Fibroblast of villous mesenchyme (primary cell): Measurements from ENCODE around the gene ELAC2. TPM values are rescaled to one million over a fixed set of nuclear protein-coding genes. Genes with fewer than 3 reads are reported as not detected.

Experiments used
- DNase-seq: peaks from one replicate; pipeline ENCODE4 v3.0.0-alpha.2; 2010; ENCODE audit warnings: low read depth
- H3K4me3 ChIP-seq: 2 replicates; pipeline ENCODE4 v1.5.1; 2011; ENCODE audit warnings: low read depth, mild to moderate bottlenecking, low read length
- total RNA-seq: library from RNA; depleted of rRNA; stranded (reverse); fragments of >200 nt; gene quantifications from 2 replicates; pipeline ENCODE4 v1.2.3, GENCODE V29; 2012
- TF ChIP-seq, protein P1 (sequence below): IDR thresholded peaks from 2 replicates; pipeline ENCODE4 v1.5.1; 2012; ENCODE audit warnings: low read depth, mild to moderate bottlenecking, low read length; ENCODE audit not compliant: insufficient read depth

Gene ELAC2
- total RNA-seq, 1 donor: 63.9 TPM

DNA sequence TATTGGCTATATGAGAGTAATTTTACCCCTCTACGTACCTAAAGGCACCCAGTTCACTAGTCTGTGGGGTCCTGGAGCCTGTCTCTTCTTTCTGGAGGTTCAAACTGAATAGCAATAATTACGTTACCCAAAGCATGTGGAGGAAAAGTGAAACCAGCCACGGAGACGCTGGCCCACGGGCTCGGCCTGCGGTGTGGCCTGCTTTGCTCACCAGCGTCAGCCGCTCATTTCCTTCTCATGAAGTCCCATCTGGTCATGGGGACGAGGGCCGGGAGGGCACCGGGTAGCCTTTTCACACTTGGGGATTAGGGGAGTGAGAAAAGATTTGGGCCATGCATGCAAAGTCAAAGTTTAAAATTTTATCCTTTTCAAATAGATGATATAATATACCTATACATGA is 26.9 kb downstream of the ELAC2 start:
- H3K4me3 ChIP-seq: no peak overlapping the region
- DNase-seq: no peak
- TF ChIP-seq, protein P1, sequence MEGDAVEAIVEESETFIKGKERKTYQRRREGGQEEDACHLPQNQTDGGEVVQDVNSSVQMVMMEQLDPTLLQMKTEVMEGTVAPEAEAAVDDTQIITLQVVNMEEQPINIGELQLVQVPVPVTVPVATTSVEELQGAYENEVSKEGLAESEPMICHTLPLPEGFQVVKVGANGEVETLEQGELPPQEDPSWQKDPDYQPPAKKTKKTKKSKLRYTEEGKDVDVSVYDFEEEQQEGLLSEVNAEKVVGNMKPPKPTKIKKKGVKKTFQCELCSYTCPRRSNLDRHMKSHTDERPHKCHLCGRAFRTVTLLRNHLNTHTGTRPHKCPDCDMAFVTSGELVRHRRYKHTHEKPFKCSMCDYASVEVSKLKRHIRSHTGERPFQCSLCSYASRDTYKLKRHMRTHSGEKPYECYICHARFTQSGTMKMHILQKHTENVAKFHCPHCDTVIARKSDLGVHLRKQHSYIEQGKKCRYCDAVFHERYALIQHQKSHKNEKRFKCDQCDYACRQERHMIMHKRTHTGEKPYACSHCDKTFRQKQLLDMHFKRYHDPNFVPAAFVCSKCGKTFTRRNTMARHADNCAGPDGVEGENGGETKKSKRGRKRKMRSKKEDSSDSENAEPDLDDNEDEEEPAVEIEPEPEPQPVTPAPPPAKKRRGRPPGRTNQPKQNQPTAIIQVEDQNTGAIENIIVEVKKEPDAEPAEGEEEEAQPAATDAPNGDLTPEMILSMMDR: no peak

DNA sequence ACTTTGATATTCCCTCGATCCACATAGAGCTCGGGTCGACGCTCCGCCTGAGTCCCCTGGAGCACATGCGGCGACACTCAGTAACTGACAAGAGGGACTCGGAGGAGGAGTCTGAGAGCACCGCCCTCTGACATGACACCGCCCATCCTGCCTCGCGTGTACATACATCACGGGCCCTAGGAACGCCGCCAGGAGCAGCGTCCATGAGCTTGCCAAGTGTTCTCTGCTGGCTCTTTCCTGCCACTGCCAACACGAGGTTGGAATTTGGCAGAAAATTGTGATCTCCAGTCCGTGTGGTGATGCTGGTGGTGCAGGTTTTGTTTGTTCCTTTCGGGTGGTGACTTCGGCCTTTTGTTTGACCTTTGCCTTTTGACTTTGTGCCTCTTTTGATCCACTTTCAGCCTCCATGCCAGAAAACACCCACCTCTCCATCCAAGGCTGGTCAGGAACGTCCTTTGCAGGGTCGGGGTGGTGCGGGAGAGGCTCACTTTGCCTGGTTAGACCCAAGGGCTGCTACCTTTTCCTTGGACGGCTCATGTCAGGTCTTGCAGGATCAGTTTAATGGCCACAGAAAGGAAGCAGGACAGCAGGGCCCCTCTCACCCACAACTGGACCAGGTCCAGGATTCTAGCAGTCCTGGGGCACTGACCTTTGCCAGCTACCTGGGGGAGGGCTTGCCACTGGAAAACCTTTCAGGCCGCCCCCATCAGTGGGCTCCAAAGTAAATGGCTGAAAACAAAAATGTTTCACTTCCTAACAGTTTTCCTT is 27.6 kb downstream of the ELAC2 start:
- H3K4me3 ChIP-seq: no peak overlapping the region
- TF ChIP-seq, protein P1: no peak
- DNase-seq: no peak

DNA sequence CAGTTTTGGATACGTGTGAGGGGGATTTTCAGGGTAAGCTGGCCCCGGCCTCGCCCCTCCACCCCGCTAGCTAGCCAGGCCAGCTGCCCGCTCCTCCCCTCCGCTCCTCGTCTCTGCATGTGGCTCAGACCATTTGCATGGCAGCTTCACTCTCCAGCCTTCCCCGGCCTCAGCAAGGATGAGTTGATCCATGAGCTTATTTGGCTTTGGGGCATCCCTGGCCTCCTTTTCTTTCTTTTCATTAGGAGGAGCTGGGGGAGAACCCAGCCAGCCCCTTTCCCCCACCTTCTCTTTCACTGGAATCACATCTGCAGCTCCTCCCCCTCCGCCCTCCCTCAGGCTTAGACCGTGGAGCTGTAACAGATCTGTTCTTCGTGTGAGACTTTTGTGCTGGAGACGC is 30.7 kb downstream of the ELAC2 start:
- no peak overlapping the region for H3K4me3 ChIP-seq
- DNase-seq: no peak
- TF ChIP-seq, protein P1: no peak

DNA sequence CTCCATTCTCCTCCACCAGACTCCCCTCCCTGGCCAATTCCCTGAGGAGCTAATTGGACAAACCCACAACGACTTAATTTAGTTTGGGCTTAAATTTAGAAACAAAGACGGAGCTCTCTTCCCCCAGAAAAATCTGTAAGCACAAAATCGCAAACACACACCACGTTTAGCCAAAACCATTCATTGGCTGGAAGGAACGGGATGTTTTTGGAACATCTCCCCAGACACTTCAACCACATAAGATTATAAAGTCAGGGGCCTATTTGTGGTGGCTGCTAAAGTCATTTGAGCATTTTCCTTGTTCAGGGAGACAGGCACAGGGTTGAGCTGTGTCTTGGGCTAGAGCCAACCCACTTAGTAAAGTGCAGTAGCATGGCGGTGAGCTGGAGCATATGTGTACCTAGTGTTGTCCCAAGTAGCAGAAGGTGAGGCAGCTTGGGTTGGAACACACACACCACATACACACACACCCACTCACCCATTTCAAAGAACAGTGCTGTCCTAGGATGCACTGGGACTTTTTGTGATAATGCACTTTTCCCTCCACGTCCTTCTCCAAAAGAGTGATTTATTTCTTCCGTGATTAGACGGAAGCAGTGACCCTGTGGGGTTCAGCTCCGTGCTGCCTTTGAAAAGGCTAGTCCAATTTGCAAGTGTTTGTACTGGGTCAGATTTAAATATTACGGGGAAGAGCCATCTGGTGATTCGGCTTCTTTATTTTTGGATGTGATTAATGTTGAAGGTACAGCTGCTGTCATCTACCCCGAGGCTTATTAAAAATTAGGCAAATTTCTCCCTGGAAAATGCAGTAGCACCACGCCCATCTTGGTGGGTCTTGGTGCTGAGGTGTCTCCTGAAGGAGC is 32.2 kb downstream of the ELAC2 start:
- DNase-seq: no peak
- no peak overlapping the region for H3K4me3 ChIP-seq
- TF ChIP-seq, protein P1: no peak

DNA sequence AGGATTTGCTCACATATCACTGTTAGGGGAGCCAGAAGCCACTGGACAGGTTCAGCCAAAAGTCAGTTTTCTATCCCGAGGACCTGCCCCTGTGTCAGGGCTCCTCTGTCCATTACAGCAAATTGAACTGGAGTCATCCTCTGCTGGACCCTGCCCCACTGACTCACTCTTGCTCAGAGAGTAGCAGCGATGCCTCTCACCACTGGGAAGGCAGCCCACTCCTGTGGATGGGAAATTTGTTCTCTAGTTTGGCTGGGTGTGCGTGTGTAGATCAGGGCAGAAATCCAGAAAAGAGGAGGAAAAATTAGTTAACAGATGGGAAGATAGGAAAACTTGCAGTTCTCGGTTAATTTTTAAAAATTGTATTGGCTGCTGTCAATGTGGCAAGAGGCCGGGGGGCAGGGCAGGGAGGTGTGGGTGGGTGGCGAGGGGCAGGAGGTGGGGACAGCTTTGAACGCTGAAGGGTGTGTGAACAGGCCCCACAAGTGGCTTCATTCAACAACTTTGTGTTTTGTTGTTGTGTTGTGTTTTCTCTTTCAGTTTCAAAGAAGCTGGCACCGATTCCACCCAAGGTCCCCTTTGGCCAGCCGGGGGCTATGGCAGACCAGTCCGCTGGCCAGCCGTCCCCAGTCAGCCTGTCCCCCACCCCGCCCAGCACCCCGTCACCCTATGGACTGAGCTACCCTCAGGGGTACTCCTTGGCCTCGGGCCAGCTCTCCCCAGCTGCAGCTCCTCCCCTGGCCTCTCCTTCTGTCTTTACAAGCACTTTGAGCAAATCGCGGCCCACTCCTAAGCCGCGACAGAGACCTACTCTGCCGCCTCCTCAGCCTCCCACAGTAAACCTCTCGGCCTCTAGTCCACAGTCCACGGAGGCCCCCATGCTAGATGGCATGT is 33.6 kb downstream of the ELAC2 start:
- DNase-seq: peak; percentile 34
- H3K4me3 ChIP-seq: no peak overlapping the region
- TF ChIP-seq, protein P1: no peak

DNA sequence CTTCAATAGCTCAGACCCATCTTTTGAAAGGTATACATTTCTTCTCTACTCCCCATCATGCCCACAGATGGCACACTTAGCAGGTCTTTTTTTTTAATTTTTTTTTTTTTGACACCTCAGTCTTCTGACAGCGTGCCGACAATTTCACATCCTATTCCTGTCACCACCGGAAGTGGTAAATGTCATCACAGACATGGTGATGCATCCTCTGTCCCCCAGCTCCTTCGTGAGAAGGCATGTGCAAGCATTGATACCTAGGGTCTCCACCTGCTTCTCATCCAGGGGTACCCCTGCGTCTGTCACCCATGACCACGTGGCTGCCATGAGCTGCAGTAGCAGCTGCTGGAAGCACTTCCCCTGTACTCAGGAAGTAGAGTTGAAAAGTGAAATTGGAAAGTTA is 35.6 kb downstream of the ELAC2 start:
- TF ChIP-seq, protein P1: no peak
- no peak for DNase-seq
- no peak overlapping the region for H3K4me3 ChIP-seq
